ENCODE results near the gene ZNF341.
A peak's percentile ranks its signal among the peaks of the same experiment; 100 is the strongest.

ZNF341 gene

DNA sequence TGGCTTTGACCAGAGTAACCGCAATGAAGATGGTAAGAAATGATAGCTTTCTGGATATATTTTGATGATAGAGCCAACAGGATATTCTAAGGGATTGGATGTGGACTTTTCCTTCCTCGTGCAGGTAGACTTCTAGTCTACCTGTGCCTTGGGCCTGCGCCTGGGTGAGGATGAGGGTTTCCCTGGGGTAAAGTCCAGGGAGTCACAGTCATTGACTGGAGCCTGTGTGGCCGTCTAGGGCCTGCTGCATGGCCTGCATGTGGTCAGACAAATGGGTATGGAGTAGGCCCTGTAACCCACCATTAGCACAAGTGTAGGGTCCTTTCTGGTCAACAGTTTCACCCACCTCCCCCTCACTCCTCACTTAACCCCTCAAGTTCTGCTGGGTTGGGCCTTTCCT, 66.6 kb downstream of the ZNF341 start:
- Histone ChIP-seq H3K4me1 (peaks cover 7% of the 10 kb centered on the region), H2AFZ (no peak overlapping the region)

GRCh38 chr20:33803921-33804337, 72.1 kb downstream of the ZNF341 start:
- Histone ChIP-seq H3K27me3 (ENCODE audit: control insufficient read depth, insufficient read depth, low read length) (no peaks in the 10 kb centered on the region), H3K4me3 (ENCODE audit: low read depth, low read length) (no peak overlapping the region), H3K79me2 (no peaks in the 10 kb centered on the region), H3K4me2 (ENCODE audit: low read length) (no peak overlapping the region), H3K36me3 (ENCODE audit: control insufficient read depth, insufficient read depth, low read length) (no peaks in the 10 kb centered on the region), H2AFZ (peak overlapping the region; percentile 23), H3K27ac (no peak overlapping the region), H3K9me3 (ENCODE audit: control insufficient read depth, low read length) (no peaks in the 10 kb centered on the region), H3K9ac (no peak overlapping the region), H3K4me1 (no peaks in the 10 kb centered on the region)
- TF ChIP-seq, protein P1, sequence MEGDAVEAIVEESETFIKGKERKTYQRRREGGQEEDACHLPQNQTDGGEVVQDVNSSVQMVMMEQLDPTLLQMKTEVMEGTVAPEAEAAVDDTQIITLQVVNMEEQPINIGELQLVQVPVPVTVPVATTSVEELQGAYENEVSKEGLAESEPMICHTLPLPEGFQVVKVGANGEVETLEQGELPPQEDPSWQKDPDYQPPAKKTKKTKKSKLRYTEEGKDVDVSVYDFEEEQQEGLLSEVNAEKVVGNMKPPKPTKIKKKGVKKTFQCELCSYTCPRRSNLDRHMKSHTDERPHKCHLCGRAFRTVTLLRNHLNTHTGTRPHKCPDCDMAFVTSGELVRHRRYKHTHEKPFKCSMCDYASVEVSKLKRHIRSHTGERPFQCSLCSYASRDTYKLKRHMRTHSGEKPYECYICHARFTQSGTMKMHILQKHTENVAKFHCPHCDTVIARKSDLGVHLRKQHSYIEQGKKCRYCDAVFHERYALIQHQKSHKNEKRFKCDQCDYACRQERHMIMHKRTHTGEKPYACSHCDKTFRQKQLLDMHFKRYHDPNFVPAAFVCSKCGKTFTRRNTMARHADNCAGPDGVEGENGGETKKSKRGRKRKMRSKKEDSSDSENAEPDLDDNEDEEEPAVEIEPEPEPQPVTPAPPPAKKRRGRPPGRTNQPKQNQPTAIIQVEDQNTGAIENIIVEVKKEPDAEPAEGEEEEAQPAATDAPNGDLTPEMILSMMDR (IDR thresholded peaks at IDR 0.05), result no peak

More for the DNA sequence above, 66.6 kb downstream of the ZNF341 start:
- H3K9me3 ChIP-seq (ENCODE audit: control insufficient read depth, low read length), result no peaks in the 10 kb centered on the region
- H3K9ac ChIP-seq, result no peak overlapping the region
- no peak overlapping the region for H3K4me2 ChIP-seq (ENCODE audit: low read length)
- TF ChIP-seq, protein P1 (IDR thresholded peaks at IDR 0.05), result no peak
- H3K27ac ChIP-seq, result no peak overlapping the region
- H3K79me2 ChIP-seq, result no peaks in the 10 kb centered on the region
- H3K27me3 ChIP-seq (ENCODE audit: control insufficient read depth, insufficient read depth, low read length), result no peaks in the 10 kb centered on the region
- H3K4me3 ChIP-seq (ENCODE audit: low read depth, low read length), result no peak overlapping the region
- H3K36me3 ChIP-seq (ENCODE audit: control insufficient read depth, insufficient read depth, low read length), result no peaks in the 10 kb centered on the region

DNA sequence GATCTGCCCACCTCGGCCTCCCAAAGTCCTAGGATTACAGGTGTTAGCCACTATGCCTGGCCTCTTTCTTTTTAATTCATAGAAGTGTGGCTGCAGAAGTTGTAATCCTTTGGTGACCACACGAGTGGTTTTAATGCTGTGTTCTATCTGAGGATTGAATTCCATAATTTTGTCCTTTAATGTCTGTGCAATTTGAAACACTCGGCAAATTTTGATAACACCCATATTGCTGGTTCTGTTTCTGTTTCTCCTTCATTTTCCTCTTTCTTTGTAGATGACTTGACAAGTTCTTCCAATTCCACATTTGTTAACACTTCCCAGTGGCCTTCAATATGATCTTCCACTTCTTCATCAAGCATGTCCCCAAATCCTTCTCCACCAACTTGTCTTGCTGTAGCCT, 76.6 kb downstream of the ZNF341 start:
- H3K4me2 ChIP-seq (ENCODE audit: low read length), result no peak overlapping the region
- H3K4me3 ChIP-seq (ENCODE audit: low read depth, low read length), result no peak overlapping the region
- no peak overlapping the region for H2AFZ ChIP-seq
- H3K9ac ChIP-seq, result no peak overlapping the region
- H3K27me3 ChIP-seq (ENCODE audit: control insufficient read depth, insufficient read depth, low read length), result no peaks in the 10 kb centered on the region
- H3K36me3 ChIP-seq (ENCODE audit: control insufficient read depth, insufficient read depth, low read length), result no peaks in the 10 kb centered on the region
- no peak overlapping the region for H3K27ac ChIP-seq
- no peaks in the 10 kb centered on the region for H3K9me3 ChIP-seq (ENCODE audit: control insufficient read depth, low read length)
- peaks cover 5% of the 10 kb centered on the region for H3K4me1 ChIP-seq
- peaks cover 19% of the 10 kb centered on the region for H3K79me2 ChIP-seq
- TF ChIP-seq, protein P1 (IDR thresholded peaks at IDR 0.05), result no peak

DNA sequence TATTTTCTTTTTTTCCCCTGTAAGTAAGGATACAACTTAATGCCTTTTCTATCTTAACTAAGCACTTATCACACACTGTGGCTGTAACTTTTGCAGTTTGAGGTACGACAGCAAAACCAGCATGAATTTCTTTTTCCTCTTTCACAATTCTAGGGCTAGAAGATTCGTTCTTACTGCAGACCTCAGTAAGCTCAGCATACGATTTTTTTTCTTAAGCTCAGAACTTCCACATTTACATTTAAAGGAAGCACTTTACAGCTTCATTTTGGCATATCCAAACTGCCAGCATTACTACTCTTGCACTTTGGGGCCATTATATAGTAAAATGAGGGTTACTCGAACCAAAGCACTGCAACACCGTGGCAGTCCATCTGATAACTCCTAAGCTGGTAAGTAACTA, 78.5 kb downstream of the ZNF341 start:
- TF ChIP-seq, protein P1 (IDR thresholded peaks at IDR 0.05), result no peak
- Histone ChIP-seq H3K4me3 (ENCODE audit: low read depth, low read length) (no peak overlapping the region), H3K27ac (no peak overlapping the region), H3K4me1 (peaks cover 13% of the 10 kb centered on the region), H3K4me2 (ENCODE audit: low read length) (no peak overlapping the region), H3K27me3 (ENCODE audit: control insufficient read depth, insufficient read depth, low read length) (no peaks in the 10 kb centered on the region), H3K9ac (no peak overlapping the region), H2AFZ (peak overlapping the region; percentile 14), H3K79me2 (peaks cover 38% of the 10 kb centered on the region), H3K36me3 (ENCODE audit: control insufficient read depth, insufficient read depth, low read length) (no peaks in the 10 kb centered on the region), H3K9me3 (ENCODE audit: control insufficient read depth, low read length) (no peaks in the 10 kb centered on the region)
